Activated CD4-positive, alpha-beta T cell treated with anti-CD3 and anti-CD28 coated beads, Interleukin-2, amount 10 ng/mL, durations not matched to agents 24 days and 14 days (primary cell): ENCODE data around the gene POLR1F. TPM values are rescaled to one million over a fixed set of nuclear protein-coding genes. Genes with fewer than 3 reads are reported as not detected.
A peak's percentile ranks its signal among the peaks of the same experiment; 100 is the strongest.

ENCODE experiments used
- DNase-seq: peaks from one replicate; pipeline ENCODE4 v3.0.0; 2022
- H3K27ac Mint-ChIP-seq: one replicate; pipeline ENCODE4 v1.8.0; 2022; ENCODE audit warnings: mild to moderate bottlenecking, mixed read lengths
- H3K27me3 Mint-ChIP-seq: one replicate; pipeline ENCODE4 v1.8.0; 2022; ENCODE audit warnings: mixed read lengths
- H3K36me3 Mint-ChIP-seq: one replicate; pipeline ENCODE4 v1.8.0; 2022; ENCODE audit warnings: low read depth, mild to moderate bottlenecking, mixed read lengths
- H3K4me1 Mint-ChIP-seq: one replicate; pipeline ENCODE4 v1.8.0; 2021; ENCODE audit warnings: mixed read lengths
- H3K4me3 Mint-ChIP-seq: one replicate; pipeline ENCODE4 v1.8.0; 2022; ENCODE audit warnings: mild to moderate bottlenecking, moderate library complexity, mixed read lengths
- H3K9me3 Mint-ChIP-seq: one replicate; pipeline ENCODE4 v1.8.0; 2021; ENCODE audit warnings: mixed read lengths
- intact Hi-C: fragments of 100-400 bp; cut with micrococcal nuclease; formaldehyde crosslinking; loops from one replicate; pipeline ENCODE4 v1.15.1; 2023
- total RNA-seq: library from RNA; stranded (reverse); gene quantifications from 2 replicates; pipeline ENCODE4 v1.2.3, GENCODE V29; 2022

POLR1F gene
- 34.7 and 41.8 TPM in 2 replicates for total RNA-seq

GRCh38 chr7:19708397-19709248 is at the start of gene POLR1F:
POLR1F (minus strand) TSS chr7:19709037; CDS start chr7:19709016, 21 bp downstream.
- peak within 1 kb of the TSS; percentile 96 for H3K27ac Mint-ChIP-seq
- peak; percentile 99 for DNase-seq
- intact Hi-C loops = no loop called here
- no peaks in the 10 kb centered on the region for H3K9me3 Mint-ChIP-seq
- peaks cover 7% of the 10 kb centered on the region for H3K27me3 Mint-ChIP-seq
- peaks cover 39% of the 10 kb centered on the region for H3K4me1 Mint-ChIP-seq
- peak within 1 kb of the TSS; percentile 98 for H3K4me3 Mint-ChIP-seq
- H3K36me3 Mint-ChIP-seq = no peaks in the 10 kb centered on the region

DNA sequence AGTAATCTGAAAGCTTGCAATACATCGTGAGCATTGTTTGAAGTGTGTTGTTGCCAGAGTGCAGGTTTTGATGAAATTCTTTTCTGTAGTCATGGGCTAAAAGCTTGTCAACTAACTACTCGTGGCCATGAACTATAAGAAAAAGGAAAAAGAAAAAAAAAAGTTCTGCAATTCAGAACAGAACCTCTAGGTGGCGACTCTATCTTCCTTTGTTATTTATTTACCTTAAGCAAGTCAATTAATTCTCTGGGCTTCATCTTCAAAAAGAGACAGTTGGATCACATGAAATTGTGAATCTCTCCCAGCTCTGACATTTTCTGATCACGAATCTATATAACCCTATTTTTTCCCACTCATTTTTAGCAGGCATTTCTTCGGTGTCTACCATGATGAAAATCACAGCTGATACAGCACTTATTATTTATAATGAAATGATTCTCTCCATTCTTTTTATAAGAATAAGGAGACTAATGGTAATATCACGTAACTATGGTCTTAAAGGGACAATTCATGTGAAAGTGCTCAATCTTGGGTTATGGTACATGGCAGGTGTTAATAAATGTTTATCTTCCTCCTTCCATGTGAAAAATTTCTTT is 45.8 kb upstream of the POLR1F start:
- Mint-ChIP-seq H3K36me3 (no peaks in the 10 kb centered on the region), H3K9me3 (no peaks in the 10 kb centered on the region), H3K4me3 (no peak overlapping the region), H3K27me3 (peaks cover 6% of the 10 kb centered on the region), H3K27ac (no peak overlapping the region), H3K4me1 (no peaks in the 10 kb centered on the region)
- intact Hi-C loops = loop anchor here (1.0 to 2.0 kb wide), 2 partner anchors 418 to 556 kb away; no protein-coding TSS in a partner anchor
- no peak for DNase-seq

- H3K27me3 Mint-ChIP-seq = peaks cover 6% of the 10 kb centered on the region
- no peak overlapping the region for H3K27ac Mint-ChIP-seq
- no peak overlapping the region for H3K4me3 Mint-ChIP-seq
- intact Hi-C loops = no loop called here
- H3K36me3 Mint-ChIP-seq = no peaks in the 10 kb centered on the region
- DNase-seq = no peak
- no peaks in the 10 kb centered on the region for H3K4me1 Mint-ChIP-seq
- H3K9me3 Mint-ChIP-seq = no peaks in the 10 kb centered on the region
Observed at GRCh38 chr7:19752020-19752419, 43.2 kb upstream of the POLR1F start.

- intact Hi-C loops = no loop called here
- DNase-seq = no peak
- Mint-ChIP-seq H3K9me3 (no peaks in the 10 kb centered on the region), H3K4me3 (no peak overlapping the region), H3K36me3 (no peaks in the 10 kb centered on the region), H3K27ac (no peak overlapping the region), H3K27me3 (no peaks in the 10 kb centered on the region), H3K4me1 (no peaks in the 10 kb centered on the region)
Observed at GRCh38 chr7:19749658-19750057, 40.8 kb upstream of the POLR1F start.

- intact Hi-C loops = no loop called here
- Mint-ChIP-seq H3K4me3 (no peak overlapping the region), H3K36me3 (no peaks in the 10 kb centered on the region), H3K27ac (no peak overlapping the region), H3K9me3 (no peaks in the 10 kb centered on the region), H3K27me3 (no peaks in the 10 kb centered on the region), H3K4me1 (no peaks in the 10 kb centered on the region)
- no peak for DNase-seq
Observed at GRCh38 chr7:19747740-19748339, 39.0 kb upstream of the POLR1F start.

GRCh38 chr7:19744075-19744474 is 35.2 kb upstream of the POLR1F start:
- no peak for DNase-seq
- H3K27me3 Mint-ChIP-seq = no peaks in the 10 kb centered on the region
- H3K27ac Mint-ChIP-seq = no peak overlapping the region
- H3K36me3 Mint-ChIP-seq = no peaks in the 10 kb centered on the region
- intact Hi-C loops = no loop called here
- no peak overlapping the region for H3K4me3 Mint-ChIP-seq
- H3K4me1 Mint-ChIP-seq = no peaks in the 10 kb centered on the region
- no peaks in the 10 kb centered on the region for H3K9me3 Mint-ChIP-seq

DNA sequence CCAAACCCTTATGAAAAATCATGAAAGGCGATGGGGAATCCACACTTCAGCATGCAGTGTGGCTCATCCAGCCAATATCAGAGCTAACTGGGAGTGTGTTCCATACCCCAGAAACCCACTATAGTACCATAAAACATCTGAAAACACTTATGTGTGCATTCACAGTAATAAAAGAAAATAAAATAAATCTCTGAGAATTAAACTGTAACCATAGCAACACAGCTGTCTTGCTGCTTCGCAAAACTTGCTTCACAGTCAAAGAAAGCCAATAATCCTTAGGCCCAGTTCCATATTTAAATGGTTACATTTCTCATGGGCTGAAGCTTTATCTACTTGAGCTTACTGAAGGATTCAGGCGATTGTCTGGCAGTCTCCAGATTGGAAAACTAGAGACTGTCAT is 19.9 kb upstream of the POLR1F start:
- no peaks in the 10 kb centered on the region for H3K9me3 Mint-ChIP-seq
- intact Hi-C loops = no loop called here
- no peaks in the 10 kb centered on the region for H3K36me3 Mint-ChIP-seq
- no peaks in the 10 kb centered on the region for H3K27me3 Mint-ChIP-seq
- H3K27ac Mint-ChIP-seq = no peak overlapping the region
- no peak for DNase-seq
- H3K4me1 Mint-ChIP-seq = no peaks in the 10 kb centered on the region
- H3K4me3 Mint-ChIP-seq = no peak overlapping the region

GRCh38 chr7:19725770-19726169 is 16.9 kb upstream of the POLR1F start:
- Mint-ChIP-seq H3K9me3 (no peaks in the 10 kb centered on the region), H3K27ac (no peak overlapping the region), H3K4me1 (no peaks in the 10 kb centered on the region), H3K27me3 (no peaks in the 10 kb centered on the region), H3K36me3 (no peaks in the 10 kb centered on the region), H3K4me3 (no peak overlapping the region)
- DNase-seq = no peak
- intact Hi-C loops = no loop called here

- Mint-ChIP-seq H3K36me3 (no peaks in the 10 kb centered on the region), H3K27me3 (peaks cover 17% of the 10 kb centered on the region), H3K27ac (no peak overlapping the region), H3K4me3 (no peak overlapping the region), H3K4me1 (no peaks in the 10 kb centered on the region), H3K9me3 (no peaks in the 10 kb centered on the region)
- intact Hi-C loops = loop anchor here (10.0 kb wide), 1 partner anchor 599 kb away; no protein-coding TSS in a partner anchor
- DNase-seq = no peak
Observed at GRCh38 chr7:19715499-19715898, 6.7 kb upstream of the POLR1F start.

DNA sequence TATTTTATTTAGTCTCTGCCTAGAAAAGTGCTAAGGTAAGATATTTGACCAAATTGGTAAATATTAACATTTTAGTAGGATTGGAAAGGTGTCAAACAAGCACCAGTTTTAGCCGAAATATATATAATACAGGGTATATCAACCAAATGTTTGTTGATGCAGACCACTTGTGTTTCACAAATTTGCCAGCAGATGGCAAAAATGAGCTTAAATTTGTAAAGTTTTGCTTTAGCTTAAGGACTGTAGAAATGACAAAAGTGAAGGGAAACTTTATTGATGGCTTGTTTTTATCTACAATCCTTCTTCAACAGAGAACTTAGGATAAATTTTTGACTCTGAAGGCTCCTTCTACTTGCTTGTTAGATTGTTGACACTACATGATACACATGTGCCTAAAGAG is 4.8 kb upstream of the POLR1F start:
- Mint-ChIP-seq H3K36me3 (no peaks in the 10 kb centered on the region), H3K4me3 (no peak overlapping the region), H3K4me1 (peaks cover 10% of the 10 kb centered on the region), H3K9me3 (no peaks in the 10 kb centered on the region), H3K27me3 (peaks cover 17% of the 10 kb centered on the region), H3K27ac (no peak overlapping the region)
- peak; percentile 83 for DNase-seq
- intact Hi-C loops = loop anchor here (1.0 to 10.0 kb wide), 2 partner anchors 601 to 885 kb away; no protein-coding TSS in a partner anchor

DNA sequence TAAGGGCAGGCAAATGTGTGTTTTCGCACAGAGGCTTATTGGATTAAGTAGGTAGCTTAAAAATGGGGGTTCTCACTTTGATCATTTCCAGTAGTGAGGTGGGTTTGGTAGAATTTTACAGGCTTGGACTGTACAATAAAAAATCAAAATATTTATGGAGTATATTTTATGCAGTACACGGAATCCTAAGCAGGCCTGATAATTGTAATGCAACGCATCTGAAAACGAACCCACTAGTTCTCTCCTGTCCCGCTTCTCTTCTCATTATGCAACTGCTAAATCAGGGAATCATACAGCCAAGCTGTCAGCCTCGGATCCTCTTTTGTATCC is 377 bp upstream of the POLR1F start:
- DNase-seq = no peak
- H3K36me3 Mint-ChIP-seq = no peaks in the 10 kb centered on the region
- intact Hi-C loops = no loop called here
- H3K27me3 Mint-ChIP-seq = peaks cover 7% of the 10 kb centered on the region
- peak overlapping the region; percentile 98 for H3K4me3 Mint-ChIP-seq
- H3K4me1 Mint-ChIP-seq = peaks cover 39% of the 10 kb centered on the region
- no peaks in the 10 kb centered on the region for H3K9me3 Mint-ChIP-seq
- H3K27ac Mint-ChIP-seq = peak overlapping the region; percentile 96

DNA sequence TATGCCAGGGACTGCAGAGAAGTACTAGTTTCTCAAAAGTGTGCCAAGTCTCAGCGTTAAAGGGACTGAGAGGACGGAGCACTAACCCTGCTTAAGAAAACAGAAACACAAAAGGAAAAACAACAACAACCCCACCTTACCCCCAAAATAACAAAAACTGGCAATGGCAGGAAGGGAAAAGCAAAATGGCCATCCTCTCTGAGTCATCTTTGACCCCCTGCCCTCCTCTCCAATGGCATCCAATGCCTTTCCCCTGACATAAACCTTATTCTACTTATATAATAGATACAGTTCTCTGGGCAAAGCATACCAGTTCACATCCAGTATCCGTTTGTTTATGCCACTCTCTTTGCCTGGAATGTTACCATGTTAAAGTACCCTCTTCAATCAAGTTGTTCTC is 1.6 kb downstream of the POLR1F start:
- Mint-ChIP-seq H3K27ac (no peak overlapping the region), H3K9me3 (no peaks in the 10 kb centered on the region), H3K36me3 (peaks cover 8% of the 10 kb centered on the region), H3K27me3 (peaks cover 7% of the 10 kb centered on the region), H3K4me1 (peaks cover 39% of the 10 kb centered on the region), H3K4me3 (peak overlapping the region; percentile 98)
- DNase-seq = no peak
- intact Hi-C loops = no loop called here

GRCh38 chr7:19705663-19706062 is 3.2 kb downstream of the POLR1F start:
- no peak for DNase-seq
- H3K4me1 Mint-ChIP-seq = peaks cover 39% of the 10 kb centered on the region
- no peaks in the 10 kb centered on the region for H3K27me3 Mint-ChIP-seq
- no peak overlapping the region for H3K4me3 Mint-ChIP-seq
- no peak overlapping the region for H3K27ac Mint-ChIP-seq
- intact Hi-C loops = no loop called here
- H3K36me3 Mint-ChIP-seq = peaks cover 16% of the 10 kb centered on the region
- H3K9me3 Mint-ChIP-seq = no peaks in the 10 kb centered on the region

DNA sequence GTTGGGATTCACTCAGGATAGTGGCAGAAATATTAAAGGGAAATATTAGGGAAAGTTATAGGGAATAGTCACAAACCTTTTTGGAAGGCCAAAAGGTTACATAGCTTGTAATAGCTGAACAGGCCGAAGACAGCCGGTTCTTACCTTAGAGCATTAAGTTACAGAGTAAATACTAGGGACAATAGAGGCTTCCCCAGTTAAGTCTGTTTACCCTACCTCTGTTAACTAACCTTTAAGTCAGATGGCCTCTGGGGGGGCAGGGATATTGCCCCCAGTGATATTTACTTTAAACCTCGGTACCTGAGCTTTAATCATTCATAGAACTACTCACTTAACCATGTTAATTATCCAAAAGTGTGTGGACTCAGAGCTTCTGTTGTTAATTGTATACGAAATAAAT is 7.4 kb downstream of the POLR1F start:
- H3K36me3 Mint-ChIP-seq = peaks cover 34% of the 10 kb centered on the region
- H3K4me1 Mint-ChIP-seq = peaks cover 11% of the 10 kb centered on the region
- H3K4me3 Mint-ChIP-seq = no peak overlapping the region
- no peak overlapping the region for H3K27ac Mint-ChIP-seq
- no peaks in the 10 kb centered on the region for H3K27me3 Mint-ChIP-seq
- no peaks in the 10 kb centered on the region for H3K9me3 Mint-ChIP-seq
- DNase-seq = no peak
- intact Hi-C loops = no loop called here
